KOPT-K1 (cell line): ENCODE results near the gene IKZF2.

ENCODE experiments used
- H3K27ac ChIP-seq: fragments of 200-600 bp; sonication (generic); 2 replicates; pipeline ENCODE4 v1.5.1; 2016; ENCODE audit warnings: antibody characterized with exemption, mild to moderate bottlenecking, low read depth, low read length; ENCODE audit not compliant: poor library complexity, severe bottlenecking
- H3K36me3 ChIP-seq: fragments of 200-600 bp; sonication (generic); 2 replicates; pipeline ENCODE4 v1.5.1; 2017; ENCODE audit warnings: antibody characterized with exemption, mild to moderate bottlenecking, low read length, moderate library complexity; ENCODE audit not compliant: insufficient read depth
- H3K9me3 ChIP-seq: fragments of 200-600 bp; sonication (generic); 2 replicates; pipeline ENCODE4 v1.5.1; 2017; ENCODE audit warnings: antibody characterized with exemption, low read length, mild to moderate bottlenecking; ENCODE audit not compliant: insufficient read depth, poor library complexity, severe bottlenecking

Gene IKZF2

GRCh38 chr2:213164263-213164662 is 12.9 kb upstream of the IKZF2 start:
- Histone ChIP-seq H3K36me3 (no peaks in the 10 kb centered on the region), H3K9me3 (no peaks in the 10 kb centered on the region), H3K27ac (no peak overlapping the region)

GRCh38 chr2:213162516-213163118 is 11.2 kb upstream of the IKZF2 start:
- H3K27ac ChIP-seq: peak overlapping the region; percentile 42

GRCh38 chr2:213161759-213162515 is 10.5 kb upstream of the IKZF2 start:
- peak overlapping the region; percentile 42 for H3K27ac ChIP-seq
- no peaks in the 10 kb centered on the region for H3K9me3 ChIP-seq
- no peaks in the 10 kb centered on the region for H3K36me3 ChIP-seq

More at GRCh38 chr2:213162516-213163118, 11.2 kb upstream of the IKZF2 start:
- Histone ChIP-seq H3K36me3 (no peaks in the 10 kb centered on the region), H3K9me3 (no peaks in the 10 kb centered on the region)

- peak overlapping the region; percentile 96 for H3K27ac ChIP-seq
- no peaks in the 10 kb centered on the region for H3K9me3 ChIP-seq
- H3K36me3 ChIP-seq: no peaks in the 10 kb centered on the region
Measured at GRCh38 chr2:213159768-213160167, 8.4 kb upstream of the IKZF2 start.

- H3K27ac ChIP-seq: peak overlapping the region; percentile 96
- no peaks in the 10 kb centered on the region for H3K36me3 ChIP-seq
Measured at GRCh38 chr2:213157242-213157641, 5.8 kb upstream of the IKZF2 start.

DNA sequence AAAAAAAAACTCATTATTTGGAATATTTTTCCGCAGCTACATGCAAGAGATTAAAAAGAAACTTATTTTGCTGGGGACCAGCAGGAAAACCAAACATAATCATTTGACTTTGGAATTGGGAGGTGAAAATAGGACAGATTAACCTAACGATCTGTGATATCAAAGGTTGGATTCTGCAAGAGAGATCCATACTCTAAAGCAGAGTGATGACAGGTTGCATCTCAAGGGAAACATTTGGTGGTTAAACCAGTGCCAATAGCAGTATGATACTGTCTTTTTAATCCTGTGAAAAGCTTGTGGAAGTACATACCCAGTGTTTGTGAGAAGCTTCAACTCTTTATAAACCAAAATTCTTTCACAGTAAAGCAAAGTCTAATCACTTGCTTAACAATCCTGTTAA is 5.3 kb upstream of the IKZF2 start:
- Histone ChIP-seq H3K27ac (peak overlapping the region; percentile 96), H3K36me3 (no peaks in the 10 kb centered on the region), H3K9me3 (no peaks in the 10 kb centered on the region)

More at GRCh38 chr2:213157242-213157641, 5.8 kb upstream of the IKZF2 start:
- no peaks in the 10 kb centered on the region for H3K9me3 ChIP-seq

- no peaks in the 10 kb centered on the region for H3K9me3 ChIP-seq
Measured at GRCh38 chr2:213152888-213153287, 1.5 kb upstream of the IKZF2 start.

GRCh38 chr2:213152065-213152794 is 818 bp upstream of the IKZF2 start:
- H3K36me3 ChIP-seq: peaks cover 3% of the 10 kb centered on the region
- peak overlapping the region; percentile 96 for H3K27ac ChIP-seq
- H3K9me3 ChIP-seq: no peaks in the 10 kb centered on the region

More at GRCh38 chr2:213152888-213153287, 1.5 kb upstream of the IKZF2 start:
- H3K36me3 ChIP-seq: no peaks in the 10 kb centered on the region
- peak overlapping the region; percentile 96 for H3K27ac ChIP-seq

DNA sequence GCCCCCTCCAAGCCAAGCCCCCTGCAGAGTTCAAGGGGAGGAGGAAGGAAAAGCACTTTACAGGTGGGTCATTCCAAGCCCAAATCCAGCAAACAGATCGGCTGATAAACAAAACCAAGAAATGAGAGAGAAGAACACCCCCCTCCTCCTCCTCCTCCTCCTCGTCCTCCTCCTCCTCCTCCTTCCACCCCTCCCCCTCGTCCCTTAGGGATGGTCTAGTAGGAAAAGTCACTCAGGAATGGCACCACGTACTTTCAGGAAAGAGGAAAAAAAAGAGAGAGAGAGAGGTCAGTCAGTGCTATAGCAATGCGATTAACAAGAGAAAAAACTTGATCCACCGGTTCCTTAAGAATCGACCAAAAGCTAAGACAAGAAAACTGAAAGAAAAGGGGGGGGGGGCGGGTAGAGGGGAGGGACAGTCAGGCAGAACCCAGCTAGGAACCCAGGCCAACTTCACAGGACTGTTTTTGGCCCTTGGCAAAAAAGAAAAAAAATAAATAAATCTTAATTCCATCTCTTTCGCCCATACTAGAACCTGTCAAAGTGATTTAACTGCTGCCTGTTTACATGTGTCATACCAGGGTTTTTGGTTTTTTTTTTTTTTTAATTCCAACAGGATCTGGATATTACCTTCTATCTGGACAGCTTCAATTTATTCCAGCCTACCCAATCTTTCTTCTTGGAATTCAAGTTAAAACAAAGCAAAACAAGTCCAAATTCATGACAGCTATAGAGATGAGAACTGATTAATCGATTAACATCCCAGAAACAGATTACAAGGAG is 906 bp downstream of the IKZF2 start:
- Histone ChIP-seq H3K27ac (peak overlapping the region; percentile 96), H3K36me3 (peaks cover 16% of the 10 kb centered on the region), H3K9me3 (no peaks in the 10 kb centered on the region)

- H3K9me3 ChIP-seq: no peaks in the 10 kb centered on the region
- H3K36me3 ChIP-seq: peaks cover 22% of the 10 kb centered on the region
- H3K27ac ChIP-seq: peak overlapping the region; percentile 96
Measured at GRCh38 chr2:213149949-213150314, 1.5 kb downstream of the IKZF2 start.

DNA sequence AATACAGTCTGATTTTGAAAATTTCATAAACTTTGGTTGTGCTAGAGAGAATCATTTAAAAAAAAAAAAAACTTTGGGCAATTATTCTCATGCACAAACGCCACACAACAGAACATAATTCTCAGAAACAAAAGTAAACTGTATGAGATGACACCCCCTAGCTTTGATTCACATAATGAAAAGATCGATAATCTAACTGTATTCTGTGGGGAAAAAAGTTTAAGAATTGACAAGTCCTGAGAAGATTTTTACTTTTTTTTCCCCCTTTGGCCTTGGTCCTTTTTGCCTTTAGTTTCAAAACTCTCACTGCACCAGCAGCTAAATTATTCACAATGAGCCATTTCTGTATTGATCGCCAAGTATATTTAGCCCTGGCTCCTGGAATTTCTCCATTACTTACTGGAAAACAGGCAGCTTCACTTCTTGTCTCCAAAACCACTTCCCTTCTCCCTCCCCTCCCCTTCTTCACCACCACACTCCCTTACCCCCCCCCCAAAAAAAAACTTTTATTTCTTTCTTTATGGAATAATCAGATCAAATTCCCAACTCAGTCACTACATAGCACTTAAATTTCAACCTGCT is 2.0 kb downstream of the IKZF2 start:
- H3K36me3 ChIP-seq: peaks cover 27% of the 10 kb centered on the region
- H3K9me3 ChIP-seq: no peaks in the 10 kb centered on the region
- H3K27ac ChIP-seq: peak overlapping the region; percentile 96

GRCh38 chr2:213148572-213149261 is 2.7 kb downstream of the IKZF2 start:
- Histone ChIP-seq H3K9me3 (no peaks in the 10 kb centered on the region), H3K27ac (peak overlapping the region; percentile 96), H3K36me3 (peaks cover 33% of the 10 kb centered on the region)

DNA sequence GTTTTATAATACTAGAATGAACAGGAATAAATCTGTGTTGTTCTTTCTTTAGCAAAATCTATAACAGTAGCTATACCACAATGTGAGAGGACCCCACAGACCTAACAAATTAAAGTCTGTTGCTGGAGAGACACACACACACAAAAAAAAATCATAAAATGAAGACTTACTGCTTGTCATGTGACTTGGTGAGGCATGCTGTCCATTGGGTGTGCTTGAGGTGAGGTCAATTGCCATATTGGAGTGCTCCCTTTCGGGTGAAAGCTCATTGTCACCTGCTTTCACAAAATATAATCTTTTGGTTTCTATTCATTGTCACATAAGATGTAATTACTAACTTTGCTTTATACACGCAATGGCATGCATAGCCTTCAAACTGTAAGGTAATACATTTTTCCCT is 3.9 kb downstream of the IKZF2 start:
- Histone ChIP-seq H3K27ac (peak overlapping the region; percentile 96), H3K36me3 (peaks cover 45% of the 10 kb centered on the region), H3K9me3 (no peaks in the 10 kb centered on the region)

DNA sequence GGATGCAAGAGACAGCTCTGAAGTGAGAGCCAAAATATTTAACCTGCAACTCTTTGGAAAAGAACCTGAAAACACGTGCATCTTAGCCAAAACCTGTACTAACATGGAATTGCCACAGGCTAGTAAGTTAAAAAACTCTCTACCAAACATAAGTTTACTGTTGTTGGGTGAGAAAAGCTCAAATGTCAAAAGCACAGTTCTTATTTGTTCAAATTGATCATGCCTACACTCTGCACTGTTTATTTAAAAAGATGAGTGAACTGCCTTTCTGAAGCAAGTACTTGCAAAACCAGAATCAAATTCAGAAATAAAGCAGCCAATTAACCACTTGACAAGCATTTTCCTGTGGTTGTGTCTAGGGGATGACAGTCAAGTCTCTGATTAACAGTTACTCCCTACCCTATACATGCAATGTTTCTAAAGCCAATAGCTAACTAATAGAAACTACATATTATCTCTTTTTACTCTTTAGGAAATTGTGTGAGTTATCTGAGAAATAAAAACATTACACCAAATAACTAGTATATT is 5.6 kb downstream of the IKZF2 start:
- Histone ChIP-seq H3K27ac (peak overlapping the region; percentile 96), H3K9me3 (no peaks in the 10 kb centered on the region), H3K36me3 (peaks cover 63% of the 10 kb centered on the region)
